Liver (tissue), 3 donors: ENCODE data around the gene ZNHIT2.

ENCODE experiments used
- TF ChIP-seq, protein P1 (sequence below): fragments of 150-350 bp; IDR thresholded peaks from 2 replicates; pipeline ENCODE4 v1.5.1; 2017; ENCODE audit warnings: improper control_type of control experiment, low read depth, low read length; ENCODE audit not compliant: missing input control
- TF ChIP-seq, protein P2 (sequence below): IDR thresholded peaks from 2 replicates; pipeline ENCODE4 v1.6.1; 2016; ENCODE audit warnings: antibody characterized with exemption
- donor health status: healthy.
- donor health status: healthy.

DNA sequence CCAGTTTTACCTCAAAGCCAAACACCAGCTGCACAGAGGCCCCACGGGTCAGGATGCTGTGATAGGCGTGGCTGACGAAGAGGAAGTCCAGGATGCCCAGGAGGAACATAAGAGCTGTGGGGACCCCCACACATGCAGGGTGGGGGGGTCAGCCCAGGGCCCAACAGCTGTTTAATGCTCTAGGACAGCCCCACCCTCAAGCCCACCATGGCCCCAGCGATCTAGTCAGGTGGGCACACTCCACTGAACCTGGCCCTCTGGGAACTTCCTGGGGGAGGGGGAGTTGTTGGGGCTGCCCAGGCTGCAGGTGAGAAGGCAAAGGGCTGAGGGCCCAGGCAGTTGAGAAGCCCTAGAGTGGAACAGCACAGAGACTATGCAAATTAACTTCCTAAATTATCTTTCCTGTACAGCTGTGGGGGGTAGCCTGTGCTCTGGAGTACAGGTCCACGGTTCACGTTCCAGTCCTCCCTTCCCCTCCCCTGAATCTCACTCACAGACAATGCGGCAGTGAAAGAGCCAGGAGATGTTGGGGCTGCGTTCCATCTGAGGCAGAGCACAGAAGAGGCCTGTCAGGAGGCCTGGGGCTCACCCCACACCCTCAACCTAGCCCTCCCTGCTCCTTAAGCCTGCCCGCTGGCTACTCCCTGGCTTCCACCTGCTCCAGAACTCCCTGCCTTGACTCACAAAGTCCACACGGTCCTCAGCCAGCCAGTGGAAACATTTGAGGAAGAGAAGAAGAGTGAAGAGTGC, 14.9 kb upstream of the ZNHIT2 start:
- TF ChIP-seq, protein P1, sequence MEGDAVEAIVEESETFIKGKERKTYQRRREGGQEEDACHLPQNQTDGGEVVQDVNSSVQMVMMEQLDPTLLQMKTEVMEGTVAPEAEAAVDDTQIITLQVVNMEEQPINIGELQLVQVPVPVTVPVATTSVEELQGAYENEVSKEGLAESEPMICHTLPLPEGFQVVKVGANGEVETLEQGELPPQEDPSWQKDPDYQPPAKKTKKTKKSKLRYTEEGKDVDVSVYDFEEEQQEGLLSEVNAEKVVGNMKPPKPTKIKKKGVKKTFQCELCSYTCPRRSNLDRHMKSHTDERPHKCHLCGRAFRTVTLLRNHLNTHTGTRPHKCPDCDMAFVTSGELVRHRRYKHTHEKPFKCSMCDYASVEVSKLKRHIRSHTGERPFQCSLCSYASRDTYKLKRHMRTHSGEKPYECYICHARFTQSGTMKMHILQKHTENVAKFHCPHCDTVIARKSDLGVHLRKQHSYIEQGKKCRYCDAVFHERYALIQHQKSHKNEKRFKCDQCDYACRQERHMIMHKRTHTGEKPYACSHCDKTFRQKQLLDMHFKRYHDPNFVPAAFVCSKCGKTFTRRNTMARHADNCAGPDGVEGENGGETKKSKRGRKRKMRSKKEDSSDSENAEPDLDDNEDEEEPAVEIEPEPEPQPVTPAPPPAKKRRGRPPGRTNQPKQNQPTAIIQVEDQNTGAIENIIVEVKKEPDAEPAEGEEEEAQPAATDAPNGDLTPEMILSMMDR = no peak
- TF ChIP-seq, protein P2, sequence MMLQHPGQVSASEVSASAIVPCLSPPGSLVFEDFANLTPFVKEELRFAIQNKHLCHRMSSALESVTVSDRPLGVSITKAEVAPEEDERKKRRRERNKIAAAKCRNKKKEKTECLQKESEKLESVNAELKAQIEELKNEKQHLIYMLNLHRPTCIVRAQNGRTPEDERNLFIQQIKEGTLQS = no peak
